ENCODE data around the gene FAM120C. TPM values are rescaled to one million over a fixed set of nuclear protein-coding genes. Genes with fewer than 3 reads are reported as not detected.

Gene FAM120C, protein sequence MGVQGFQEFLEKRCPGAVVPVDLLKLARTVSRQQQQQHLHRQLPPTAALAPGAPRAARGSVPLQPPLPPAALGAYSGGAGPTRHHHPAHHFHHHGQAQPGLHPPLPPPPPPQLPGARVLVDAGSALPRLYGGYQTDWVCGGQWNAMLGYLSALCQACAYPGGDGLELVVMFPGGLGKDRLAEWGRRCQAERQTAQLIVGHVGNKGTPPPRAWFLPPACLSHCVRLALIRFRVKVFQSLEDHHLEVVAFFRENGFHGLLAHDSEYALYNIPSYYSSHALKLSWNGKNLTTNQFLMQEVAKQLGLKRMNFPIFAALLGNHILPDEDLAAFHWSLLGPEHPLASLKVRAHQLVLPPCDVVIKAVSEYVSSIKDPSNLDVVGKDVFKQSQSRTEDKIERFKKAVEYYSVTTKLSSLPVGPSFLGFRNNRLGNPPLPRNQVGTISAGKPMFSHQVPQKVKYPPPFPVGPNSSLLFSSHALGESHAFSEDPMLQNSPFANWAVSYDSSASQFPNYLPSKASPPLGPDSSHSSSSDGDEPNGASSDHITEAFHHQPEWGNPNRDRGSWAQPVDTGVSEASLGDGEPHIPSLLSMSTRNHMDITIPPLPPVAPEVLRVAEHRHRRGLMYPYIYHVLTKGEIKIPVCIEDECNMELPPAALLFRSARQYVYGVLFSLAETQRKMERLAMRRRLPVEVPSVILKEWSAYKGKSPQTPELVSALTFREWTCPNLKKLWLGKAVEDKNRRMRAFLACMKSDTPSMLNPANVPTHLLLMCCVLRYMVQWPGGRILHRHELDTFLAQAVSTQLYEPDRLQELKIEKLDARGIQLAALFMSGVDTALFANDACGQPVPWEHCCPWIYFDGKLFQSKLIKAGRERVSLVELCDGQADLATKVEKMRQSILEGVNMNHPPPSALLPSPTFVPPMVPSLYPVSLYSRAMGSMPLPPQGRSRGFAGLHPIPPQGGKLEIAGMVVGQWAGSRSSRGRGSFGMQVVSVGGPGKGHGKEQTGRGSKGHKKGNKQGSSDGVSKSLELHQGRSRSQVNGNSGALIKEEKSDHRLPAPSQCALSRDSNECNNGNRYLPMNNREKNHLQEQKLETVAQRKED
- total RNA-seq = 1 to 10 TPM; 4.6 to 7.7 (median 6.8) TPM

GRCh38 chrX:54182864-54183613 is at the start of gene FAM120C:
Gene FAM120C (minus strand): TSS chrX:54183254. CDS start chrX:54183198, 56 bp downstream.
- WGBS, 2 donors (ENCODE audit: low coverage in 1 of 2) = 0 to 45% methylated on average over 1 to 3 of the region's 70 CpGs
- Histone ChIP-seq H3K27me3 (no peaks in the 10 kb centered on the region), H3K36me3 (no peaks in the 10 kb centered on the region), H3K27ac (peak within 1 kb of the TSS; percentile 90 to 95 (median 92)), H3K4me3 (peak within 1 kb of the TSS; percentile 86 to 99), H3K4me1 (peaks cover 0 to 35% (median 6%) of the 10 kb centered on the region in 3 donors), H3K9me3 (no peaks in the 10 kb centered on the region)
- ATAC-seq = peak; percentile 87
- TF ChIP-seq CTCF (IDR thresholded peaks at IDR 0.05) = no peak
- peak in 1 of 2 donors; percentile 20 for TF ChIP-seq POLR2A (IDR thresholded peaks at IDR 0.05)
- peak; percentile 61 for TF ChIP-seq POLR2AphosphoS5 (IDR thresholded peaks at IDR 0.05)

GRCh38 chrX:54230435-54231148 is 47.5 kb upstream of the FAM120C start:
- Histone ChIP-seq H3K27me3 (no peaks in the 10 kb centered on the region), H3K4me1 (no peaks in the 10 kb centered on the region), H3K27ac (no peak overlapping the region), H3K4me3 (no peak overlapping the region), H3K36me3 (no peaks in the 10 kb centered on the region), H3K9me3 (no peaks in the 10 kb centered on the region)
- whole genome bisulfite sequencing, 2 donors (ENCODE audit: low coverage in 1 of 2) = 25 to 68% methylated on average over 2 to 4 of the region's 4 CpGs
- TF ChIP-seq POLR2AphosphoS5 (IDR thresholded peaks at IDR 0.05) (no peak), POLR2A (IDR thresholded peaks at IDR 0.05) (no peak), CTCF (IDR thresholded peaks at IDR 0.05) (no peak), EP300 (IDR thresholded peaks at IDR 0.05) (no peak)
- peak; percentile 61 for ATAC-seq

- 100% methylated on average over 1 of the region's 2 CpGs; no CpG with 5 or more reads in 1 of the 2 donors for WGBS, 2 donors (ENCODE audit: low coverage in 1 of 2)
- no peak for TF ChIP-seq EP300 (IDR thresholded peaks at IDR 0.05)
- no peak for TF ChIP-seq POLR2A (IDR thresholded peaks at IDR 0.05)
- no peak for TF ChIP-seq CTCF (IDR thresholded peaks at IDR 0.05)
- TF ChIP-seq POLR2AphosphoS5 (IDR thresholded peaks at IDR 0.05) = no peak
- Histone ChIP-seq H3K36me3 (no peaks in the 10 kb centered on the region), H3K27ac (no peak overlapping the region), H3K4me1 (no peaks in the 10 kb centered on the region), H3K9me3 (no peaks in the 10 kb centered on the region), H3K27me3 (no peaks in the 10 kb centered on the region), H3K4me3 (no peak overlapping the region)
- no peak for ATAC-seq
Observed at GRCh38 chrX:54223581-54223980, 40.5 kb upstream of the FAM120C start.

GRCh38 chrX:54213603-54214002 is 30.5 kb upstream of the FAM120C start:
- H3K4me3 ChIP-seq = no peak overlapping the region

More at GRCh38 chrX:54213603-54214002, 30.5 kb upstream of the FAM120C start:
- Histone ChIP-seq H3K9me3 (no peaks in the 10 kb centered on the region), H3K27ac (no peak overlapping the region), H3K27me3 (no peaks in the 10 kb centered on the region), H3K36me3 (no peaks in the 10 kb centered on the region), H3K4me1 (no peaks in the 10 kb centered on the region)
- ATAC-seq = no peak
- TF ChIP-seq POLR2AphosphoS5 (IDR thresholded peaks at IDR 0.05) (no peak), POLR2A (IDR thresholded peaks at IDR 0.05) (no peak), CTCF (IDR thresholded peaks at IDR 0.05) (no peak), EP300 (IDR thresholded peaks at IDR 0.05) (no peak)
- 91 to 100% methylated on average over 3 of the region's 3 CpGs for WGBS, 2 donors (ENCODE audit: low coverage in 1 of 2)

Data from gastroesophageal sphincter (tissue), 4 donors.